GM12872 (cell line): ENCODE measurements around the gene TRERF1.
A peak's percentile ranks its signal among the peaks of the same experiment; 100 is the strongest.

Experiments used
- CTCF ChIP-seq: IDR thresholded peaks from 3 replicates; pipeline ENCODE4 v1.5.1; 2011; ENCODE audit warnings: low read depth, mild to moderate bottlenecking, low read length, moderate library complexity; ENCODE audit not compliant: insufficient read depth

Gene TRERF1

GRCh38 chr6:42260972-42261371 is 190.8 kb downstream of the TRERF1 start:
- peak; percentile 62 for TF ChIP-seq CTCF

- TF ChIP-seq CTCF: no peak
Observed at GRCh38 chr6:42260396-42260888, 191.3 kb downstream of the TRERF1 start.

DNA sequence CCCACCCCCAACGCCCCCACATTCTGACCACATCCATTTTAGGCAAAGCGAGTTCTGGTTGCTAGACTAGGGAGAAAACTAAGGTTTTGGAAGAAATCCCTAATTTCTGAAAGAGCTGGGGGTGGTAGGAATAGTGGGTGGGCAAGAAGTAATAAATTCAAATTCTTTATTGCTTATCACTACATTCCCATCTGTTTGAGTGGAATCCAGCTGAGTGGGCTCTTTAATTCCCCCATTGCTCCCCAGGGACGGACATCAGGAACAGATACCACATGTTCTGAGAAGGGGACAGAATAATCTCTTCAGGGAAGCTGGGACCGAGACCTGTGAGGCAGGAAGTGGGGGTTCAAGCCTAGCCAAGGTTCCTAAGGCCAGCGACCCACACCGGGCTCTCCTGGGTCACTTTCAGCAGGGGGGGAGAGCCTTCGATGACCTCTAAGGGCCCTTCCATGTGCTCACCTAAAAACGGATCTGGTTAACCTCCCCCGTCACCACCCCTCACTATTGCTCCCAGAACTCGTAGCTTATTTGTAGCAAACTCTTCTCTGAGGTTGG is 191.8 kb downstream of the TRERF1 start:
- no peak for TF ChIP-seq CTCF

DNA sequence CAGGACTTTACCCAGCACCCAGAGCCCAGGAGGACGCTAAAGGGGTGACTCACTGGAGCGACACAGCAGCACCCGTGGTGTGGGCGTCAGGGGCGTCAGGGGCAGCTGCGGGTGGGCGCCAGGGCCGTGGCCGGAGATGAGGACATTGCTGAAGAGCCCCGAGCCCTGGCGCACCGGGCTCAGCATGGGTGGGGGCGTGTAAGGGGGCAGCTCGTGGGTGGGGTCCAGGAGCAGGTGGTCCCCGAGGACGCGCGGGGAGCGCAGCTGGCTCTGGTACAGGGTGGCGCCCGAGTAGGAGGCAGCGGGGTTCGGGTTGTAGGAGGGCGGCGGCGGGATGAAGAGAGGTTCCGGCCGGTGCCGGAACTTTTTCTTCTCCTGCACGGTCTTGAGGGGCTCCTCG is 192.4 kb downstream of the TRERF1 start:
- no peak for TF ChIP-seq CTCF

DNA sequence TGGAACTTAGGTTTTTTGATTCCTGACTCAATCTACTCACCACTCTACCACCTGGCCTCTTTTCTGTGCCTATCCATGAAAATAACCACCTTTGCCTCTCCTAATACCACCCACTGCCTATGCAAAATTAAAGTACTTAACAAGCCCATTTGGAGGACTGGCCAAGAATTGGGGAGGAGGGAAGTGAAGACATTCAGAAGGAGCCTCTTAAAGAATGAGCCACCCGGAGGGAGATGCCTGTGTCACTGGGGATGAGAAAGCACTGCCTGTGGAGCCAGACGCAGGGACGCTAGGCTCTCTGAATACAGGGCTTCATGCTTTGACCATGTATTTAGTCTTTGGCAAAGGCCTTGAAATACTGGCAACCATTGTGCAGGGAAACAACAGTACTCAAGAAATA is 194.1 kb downstream of the TRERF1 start:
- TF ChIP-seq CTCF: no peak

DNA sequence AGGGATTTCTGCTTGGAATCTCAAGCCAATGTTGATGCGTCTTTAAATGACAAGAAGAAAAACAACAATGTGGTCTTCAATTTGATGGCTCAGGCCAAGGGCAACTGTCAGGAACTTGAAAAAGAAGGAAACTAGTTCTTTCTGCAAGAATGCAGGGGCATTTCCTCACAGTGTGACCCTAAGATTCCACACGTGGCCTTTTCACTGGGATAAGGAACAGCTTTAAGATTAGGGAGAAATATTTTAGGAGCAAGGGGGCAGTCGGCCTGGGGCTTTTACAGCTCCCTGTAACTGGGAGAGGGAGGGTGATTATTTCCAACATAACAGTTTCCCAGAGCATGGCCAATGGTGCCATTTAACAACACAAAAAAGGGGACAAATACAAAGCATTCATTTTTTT is 194.7 kb downstream of the TRERF1 start:
- no peak for TF ChIP-seq CTCF

DNA sequence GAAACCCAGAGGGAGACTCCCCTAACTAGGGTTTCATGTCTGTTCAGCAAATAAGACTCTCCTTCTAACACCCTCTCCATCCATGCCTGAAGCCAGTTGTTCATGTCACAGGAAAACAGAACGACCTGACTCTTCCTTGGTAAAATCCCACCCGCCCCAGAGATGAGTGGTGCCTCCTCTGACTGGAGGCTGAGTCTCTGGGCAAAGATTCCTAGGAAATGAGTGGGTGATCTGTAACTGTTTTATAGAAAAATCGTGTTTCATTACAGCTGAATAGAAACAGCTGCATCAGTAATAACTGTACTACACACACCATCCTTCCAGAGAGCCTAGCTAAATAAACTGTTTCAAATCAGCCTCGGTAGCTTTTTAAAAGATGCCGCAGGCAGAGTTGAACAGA is 196.7 kb downstream of the TRERF1 start:
- TF ChIP-seq CTCF: no peak
